ENCODE data around the gene OR4K15.
"Not testable (repeated sequence)": the region's sequence is repeated elsewhere in the genome, so short reads cannot be mapped to it uniquely, and the experiment has no call there.

The OR4K15 gene, protein sequence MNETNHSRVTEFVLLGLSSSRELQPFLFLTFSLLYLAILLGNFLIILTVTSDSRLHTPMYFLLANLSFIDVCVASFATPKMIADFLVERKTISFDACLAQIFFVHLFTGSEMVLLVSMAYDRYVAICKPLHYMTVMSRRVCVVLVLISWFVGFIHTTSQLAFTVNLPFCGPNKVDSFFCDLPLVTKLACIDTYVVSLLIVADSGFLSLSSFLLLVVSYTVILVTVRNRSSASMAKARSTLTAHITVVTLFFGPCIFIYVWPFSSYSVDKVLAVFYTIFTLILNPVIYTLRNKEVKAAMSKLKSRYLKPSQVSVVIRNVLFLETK

DNA sequence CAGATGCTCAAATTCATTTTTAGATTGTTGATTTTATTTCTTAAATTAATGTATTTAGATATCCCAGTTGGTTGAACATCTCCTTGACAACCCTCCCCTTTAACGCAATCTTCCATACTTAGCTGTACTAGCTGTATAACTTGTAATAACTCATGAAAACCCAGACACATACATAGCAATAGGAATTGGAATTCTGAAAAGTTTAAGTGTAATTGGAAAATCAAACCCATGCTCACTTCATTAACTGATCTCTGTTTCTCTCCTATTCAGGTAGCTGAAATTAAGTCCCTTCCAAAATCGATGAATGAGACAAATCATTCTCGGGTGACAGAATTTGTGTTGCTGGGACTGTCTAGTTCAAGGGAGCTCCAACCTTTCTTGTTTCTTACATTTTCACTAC, at the start of gene OR4K15:
TSS of gene OR4K15 (plus strand) at position 301 of the 400 bp plus-strand sequence. CDS start at position 301, 0 bp downstream.
- DNase-seq (ENCODE audit: low read depth) = no peak

DNA sequence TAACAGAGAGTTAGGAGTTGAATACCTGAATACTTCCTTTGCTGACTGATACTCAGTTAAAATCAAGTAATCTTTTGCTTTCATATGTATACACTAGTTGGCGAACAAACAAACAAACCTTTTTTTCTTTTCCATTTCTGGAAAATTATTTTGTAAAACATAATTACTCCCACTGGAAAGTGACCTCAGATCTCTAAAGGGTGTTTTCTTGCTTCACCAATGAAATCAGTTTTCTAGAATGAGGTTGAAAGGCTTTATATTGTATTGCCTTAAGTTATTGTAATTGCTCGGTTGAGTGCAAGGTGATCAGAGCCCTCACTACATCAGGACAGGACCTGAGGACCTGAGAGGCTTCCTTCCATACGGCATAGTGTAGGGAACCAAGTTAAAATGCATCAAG, 44.8 kb upstream of the OR4K15 start, which contains the start of gene OR4K1:
TSS of gene OR4K1 (plus strand) at position 301 of the 400 bp plus-strand sequence. CDS start 4,750 bp downstream, outside the sequence.
- no peak for DNase-seq (ENCODE audit: low read depth)

DNA sequence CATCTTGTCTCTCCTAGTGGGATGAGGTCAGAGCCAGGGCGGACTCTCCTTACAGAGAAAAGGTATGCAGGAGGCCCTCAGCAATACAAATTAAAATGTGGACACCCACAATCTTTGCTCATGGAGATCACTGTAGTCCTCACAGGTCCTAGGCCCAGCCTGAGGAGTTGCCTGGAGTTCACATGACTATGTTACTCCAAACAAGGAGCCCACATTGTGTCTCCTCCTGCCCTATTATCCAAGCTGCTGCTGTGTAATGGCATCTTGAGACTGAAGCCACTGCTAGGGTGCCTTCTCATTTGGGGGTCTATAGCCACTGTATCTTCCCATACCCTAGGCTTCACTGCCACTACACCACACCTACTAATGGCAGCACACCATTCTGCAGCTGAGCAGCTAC, 33.7 kb upstream of the OR4K15 start:
- no peak for DNase-seq (ENCODE audit: low read depth)

DNA sequence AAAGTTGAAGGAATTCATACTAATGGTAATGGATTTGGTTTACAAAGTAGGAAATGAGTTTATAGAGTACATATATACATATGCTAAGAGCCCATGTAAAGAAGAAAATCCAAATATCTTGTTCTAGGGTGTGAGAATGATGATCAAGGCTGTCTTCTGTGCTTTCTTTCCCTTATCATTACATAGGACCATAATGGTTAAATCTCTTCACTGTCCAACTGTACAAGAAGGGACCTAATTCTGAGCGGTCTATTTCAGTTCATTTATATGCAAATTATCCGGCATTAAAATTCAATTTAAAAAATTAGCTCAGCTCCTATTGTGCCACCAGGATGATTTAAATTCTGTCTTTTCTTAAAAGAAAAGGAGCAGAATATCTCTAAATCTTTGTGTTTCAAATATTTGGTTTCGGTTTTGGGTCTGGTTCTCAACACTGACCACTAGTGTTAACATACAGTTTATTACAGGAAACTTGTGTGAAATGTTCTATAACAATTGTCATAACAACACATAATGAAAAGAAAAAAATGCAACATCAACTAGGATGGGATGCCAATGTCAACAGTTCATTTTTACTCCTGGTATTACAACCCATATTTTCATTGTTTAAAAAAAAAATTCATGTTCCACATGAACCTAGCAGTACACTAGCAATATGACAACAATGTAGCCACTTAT, 27.8 kb upstream of the OR4K15 start:
- DNase-seq (ENCODE audit: low read depth) = no peak

DNA sequence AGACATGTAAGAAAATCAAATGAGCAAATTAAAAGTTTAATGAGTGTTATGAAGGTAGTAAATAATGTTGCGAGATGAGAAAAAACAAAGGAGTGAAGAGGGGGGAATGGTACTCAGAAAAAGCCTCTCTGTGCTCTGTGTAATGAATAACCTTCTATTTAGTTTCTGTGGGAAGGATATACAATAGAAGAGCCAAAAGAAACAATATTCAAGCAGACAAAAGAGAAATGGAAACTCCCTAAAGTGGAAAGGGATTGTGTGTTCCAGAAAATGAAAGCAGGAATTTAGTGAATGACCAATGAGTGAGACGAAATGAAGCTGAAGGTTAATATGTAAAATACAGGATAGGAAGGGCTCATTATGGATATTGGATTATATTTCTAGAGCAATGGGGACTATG, 26.2 kb upstream of the OR4K15 start:
- DNase-seq (ENCODE audit: low read depth) = no peak

DNA sequence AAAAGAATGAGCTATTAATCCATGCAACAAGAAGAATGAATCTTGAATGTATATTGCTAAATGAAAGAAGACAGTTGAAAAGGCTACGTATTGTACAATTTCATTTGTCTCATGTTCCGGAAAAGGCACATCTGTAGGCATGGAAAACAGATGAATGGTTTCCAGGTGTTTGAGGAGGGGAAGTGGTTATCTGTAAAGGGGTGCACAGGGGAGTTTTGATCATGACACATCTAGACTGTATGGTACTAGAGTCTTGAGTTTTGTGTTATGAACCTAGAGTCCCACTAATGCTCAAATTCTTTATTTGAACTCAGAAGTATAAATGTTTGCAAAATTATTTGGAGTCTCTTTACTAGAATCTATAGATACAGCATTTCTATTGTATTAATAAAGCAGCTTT, 5.7 kb upstream of the OR4K15 start:
- DNase-seq (ENCODE audit: low read depth) = not testable (repeated sequence)

DNA sequence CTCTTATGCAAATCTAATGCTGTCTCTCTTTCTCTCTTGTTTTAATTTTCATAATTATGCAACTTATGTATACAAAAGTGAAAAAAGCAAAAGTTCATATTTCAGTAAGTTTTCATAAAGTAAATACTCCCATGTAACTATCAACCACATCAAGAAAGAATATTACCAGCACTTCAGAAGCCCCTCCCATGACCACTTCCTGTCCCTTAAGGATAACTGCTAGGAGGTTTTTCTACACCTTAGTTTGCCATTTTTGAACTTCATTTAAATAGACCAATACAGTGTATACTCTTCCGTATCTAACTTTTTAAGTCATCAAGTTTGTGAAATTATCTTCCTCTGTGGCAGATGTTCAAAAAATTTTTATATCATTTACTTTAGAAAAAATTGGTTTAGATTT, 547 bp upstream of the OR4K15 start:
- DNase-seq (ENCODE audit: low read depth) = no peak

DNA sequence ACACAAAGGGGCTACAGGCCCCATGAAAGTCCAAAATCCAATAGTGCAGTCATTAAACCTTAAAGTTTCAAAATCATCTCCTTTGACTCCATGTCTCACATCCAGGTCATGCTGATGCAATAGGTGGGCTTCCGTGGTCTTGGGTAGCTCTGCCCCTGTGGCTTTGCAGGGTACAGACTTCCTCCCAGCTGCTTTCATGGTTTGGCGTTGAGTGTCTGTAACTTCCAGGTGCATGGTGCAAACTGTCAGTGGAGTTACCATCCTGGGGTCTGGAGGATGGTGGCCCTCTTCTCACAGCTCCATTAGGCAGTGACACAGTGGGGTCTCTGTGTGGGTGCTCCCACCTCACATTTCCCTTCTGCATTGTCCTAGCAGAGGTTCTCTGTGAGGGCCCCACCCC, 18.0 kb downstream of the OR4K15 start:
- DNase-seq (ENCODE audit: low read depth) = no peak

DNA sequence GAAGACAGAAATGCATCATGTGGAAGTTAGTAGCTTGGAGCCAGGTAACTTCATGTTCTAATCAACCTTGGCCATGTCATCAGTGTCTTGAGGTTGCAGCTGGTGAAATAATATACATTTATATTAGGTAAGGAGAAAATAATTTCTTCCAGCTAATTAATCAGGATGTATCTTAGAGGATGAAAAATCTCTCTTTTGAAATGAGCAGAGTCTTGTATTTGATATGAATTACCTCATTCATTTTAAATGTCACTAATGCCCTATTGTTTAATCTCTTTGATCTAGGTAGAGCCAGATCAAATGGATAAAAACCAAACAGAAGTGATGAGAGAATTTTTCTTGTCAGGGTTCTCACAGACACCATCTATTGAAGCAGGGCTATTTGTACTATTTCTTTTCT, 26.5 kb downstream of the OR4K15 start, which contains the start of gene OR4Q2:
TSS of gene OR4Q2 (plus strand) at position 301 of the 400 bp plus-strand sequence.
- DNase-seq (ENCODE audit: low read depth) = no peak

DNA sequence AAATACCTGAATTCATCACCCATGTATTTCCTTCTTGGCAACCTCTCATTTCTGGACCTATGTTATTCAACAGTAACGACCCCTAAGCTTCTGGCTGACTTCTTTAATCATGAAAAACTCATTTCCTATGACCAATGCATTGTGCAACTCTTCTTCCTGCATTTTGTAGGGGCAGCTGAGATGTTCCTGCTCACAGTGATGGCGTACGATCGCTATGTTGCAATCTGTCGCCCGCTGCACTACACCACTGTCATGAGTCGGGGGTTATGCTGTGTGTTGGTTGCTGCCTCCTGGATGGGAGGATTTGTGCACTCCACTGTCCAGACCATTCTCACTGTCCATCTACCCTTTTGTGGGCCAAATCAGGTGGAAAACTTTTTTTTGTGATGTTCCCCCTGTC, 26.9 kb downstream of the OR4K15 start:
- no peak for DNase-seq (ENCODE audit: low read depth)

DNA sequence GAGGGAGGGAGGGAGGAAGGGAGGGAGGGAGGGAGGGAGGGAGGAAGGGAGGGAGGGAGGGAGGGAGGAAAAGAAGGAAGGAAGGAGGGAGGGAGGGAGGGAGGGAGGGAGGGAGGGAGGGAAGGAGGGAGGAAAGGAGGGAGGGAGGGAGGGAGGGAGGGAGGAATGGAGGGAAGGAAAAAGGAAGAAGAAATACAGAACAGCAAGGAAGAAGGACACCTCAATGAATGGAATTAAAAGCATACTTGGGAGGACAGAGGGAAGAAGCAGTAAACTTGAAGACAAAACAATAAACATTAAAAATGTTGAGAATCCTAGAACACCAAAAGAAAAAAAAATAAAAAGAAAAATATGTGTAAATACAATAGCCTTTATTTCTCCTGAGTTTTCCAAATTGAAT, 32.8 kb downstream of the OR4K15 start:
- no peak for DNase-seq (ENCODE audit: low read depth)

DNA sequence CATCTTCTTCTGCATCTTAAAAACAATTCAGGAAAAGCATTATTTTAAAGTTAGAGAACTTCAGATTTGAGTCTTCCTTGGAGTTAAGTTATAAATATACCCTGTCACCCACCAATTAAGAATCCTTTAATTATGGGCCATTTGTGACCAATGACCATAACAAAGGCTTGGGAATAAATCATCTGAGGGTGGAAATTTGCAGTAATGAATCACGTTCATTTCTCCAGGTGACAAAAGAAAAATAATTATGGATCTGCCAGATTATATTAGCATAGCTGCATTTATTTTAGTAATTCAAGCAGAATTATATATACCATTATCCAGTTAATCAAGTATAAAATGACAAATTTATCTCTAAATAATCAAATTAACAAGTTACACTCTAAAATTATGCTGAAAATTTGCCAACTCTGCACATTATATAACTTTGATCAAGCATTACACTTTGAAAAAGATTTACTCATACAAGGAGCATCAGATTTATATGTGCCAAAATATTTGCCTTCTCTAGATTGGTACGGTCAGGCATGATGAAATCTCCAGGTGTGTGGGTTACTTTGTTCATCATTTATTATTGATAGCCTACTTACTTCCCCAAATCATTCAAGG, 44.0 kb downstream of the OR4K15 start, which contains the start of gene OR4K14:
TSS of gene OR4K14 (minus strand) at position 51 of the 609 bp plus-strand sequence. CDS start 4,114 bp downstream, outside the sequence.
- no peak for DNase-seq (ENCODE audit: low read depth)
